ENCODE data around the gene SBNO2.
"Not testable (repeated sequence)": the region's sequence is repeated elsewhere in the genome, so short reads cannot be mapped to it uniquely, and the experiment has no call there.

The SBNO2 gene

DNA sequence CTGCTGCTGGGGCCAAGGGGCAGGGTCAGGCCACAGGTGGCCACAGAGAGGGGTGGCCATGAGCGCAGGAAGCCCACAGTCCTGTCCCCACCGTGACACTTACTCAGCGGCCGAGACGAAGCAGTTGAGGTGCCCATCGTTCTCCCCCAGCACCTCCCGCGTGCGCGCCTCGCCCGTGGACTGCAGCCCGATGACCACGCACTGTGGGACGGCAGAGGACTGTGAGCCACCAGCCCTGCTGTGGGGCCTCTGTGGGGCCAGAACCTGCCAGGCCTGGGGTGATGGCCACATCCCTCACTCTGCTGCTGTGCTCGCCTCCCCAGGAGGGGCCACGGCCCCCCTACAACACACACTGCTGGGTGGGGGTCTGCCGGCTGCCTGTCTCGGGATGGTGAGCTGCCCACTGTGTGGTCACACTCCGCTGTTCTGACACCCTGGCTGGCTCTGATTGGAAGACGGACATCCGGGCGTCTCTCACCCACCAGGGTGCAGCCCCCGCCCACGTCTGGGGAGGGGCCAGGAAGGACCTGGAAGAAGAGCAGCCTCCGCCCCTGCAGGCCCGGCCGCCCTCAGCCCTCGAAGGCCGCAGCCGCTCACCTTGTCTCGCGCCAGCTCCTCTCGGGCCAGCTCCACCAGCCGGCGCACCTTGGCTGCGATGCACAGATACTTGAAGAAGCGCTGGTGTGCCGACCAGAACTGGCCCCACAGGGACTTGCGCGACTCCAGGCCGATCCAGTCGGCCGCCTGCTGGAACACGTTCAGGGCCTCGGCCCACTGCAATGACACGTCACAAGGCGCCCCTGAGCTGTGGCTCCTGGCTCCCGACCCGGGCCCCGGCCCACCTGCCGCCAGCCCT, 57.1 kb downstream of the SBNO2 start:
- no peak for DNase-seq

DNA sequence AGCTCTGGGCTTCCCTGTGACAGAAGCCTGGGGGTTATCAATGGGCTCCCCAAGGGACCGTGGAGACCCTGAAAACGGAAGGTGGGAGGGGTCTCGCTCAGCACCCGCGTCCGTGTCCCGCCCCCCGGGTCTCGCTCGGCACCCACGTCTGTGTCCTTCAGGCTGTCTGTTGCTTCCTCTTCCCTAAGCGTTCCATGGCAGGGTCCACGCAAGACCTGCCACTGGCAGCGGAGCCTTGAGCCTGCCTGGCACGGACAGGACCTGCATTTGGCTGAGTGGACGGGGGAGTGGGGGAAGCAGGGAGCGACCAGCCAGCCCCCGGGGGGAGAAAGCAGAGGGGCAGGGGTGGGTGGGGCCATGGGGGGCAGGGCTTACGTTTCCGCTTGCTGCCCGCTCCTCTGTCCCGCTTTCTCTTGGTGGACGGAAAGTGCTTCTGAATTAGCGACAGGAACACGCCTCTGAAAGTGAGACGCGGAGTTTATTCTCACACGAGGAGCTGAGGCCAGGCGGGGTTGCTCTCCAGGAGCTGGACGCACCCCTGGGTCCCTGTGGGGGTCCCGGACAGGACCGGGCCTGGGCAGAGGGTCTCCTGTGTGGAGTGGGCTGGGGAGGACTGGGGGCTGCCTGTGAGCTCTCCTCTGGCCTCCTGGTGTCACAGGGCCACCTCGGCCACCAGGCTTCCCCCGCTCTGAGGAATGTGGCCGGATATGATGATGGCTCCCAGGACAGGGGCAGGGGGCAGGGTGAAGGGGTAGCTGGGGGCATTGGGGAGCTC, 58.2 kb downstream of the SBNO2 start:
- DNase-seq, result no peak

DNA sequence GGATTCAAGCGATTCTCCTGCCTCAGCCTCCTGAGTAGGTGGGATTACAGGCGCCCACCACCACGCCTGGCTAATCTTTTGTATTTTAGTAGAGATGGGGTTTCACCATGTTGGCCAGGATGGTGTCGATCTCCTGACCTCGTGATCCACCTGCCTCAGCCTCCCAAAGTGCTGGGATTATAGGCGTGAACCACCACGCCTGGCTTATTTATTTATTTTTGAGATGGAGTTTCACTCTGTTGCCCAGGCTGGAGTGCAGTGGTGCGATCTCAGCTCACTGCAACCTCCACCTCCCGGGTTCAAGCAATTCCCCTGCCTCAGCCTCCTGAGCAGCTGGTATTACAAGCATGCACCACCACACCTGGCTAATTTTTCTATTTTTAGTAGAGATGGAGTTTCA, 59.3 kb downstream of the SBNO2 start:
- not testable (repeated sequence) for DNase-seq

DNA sequence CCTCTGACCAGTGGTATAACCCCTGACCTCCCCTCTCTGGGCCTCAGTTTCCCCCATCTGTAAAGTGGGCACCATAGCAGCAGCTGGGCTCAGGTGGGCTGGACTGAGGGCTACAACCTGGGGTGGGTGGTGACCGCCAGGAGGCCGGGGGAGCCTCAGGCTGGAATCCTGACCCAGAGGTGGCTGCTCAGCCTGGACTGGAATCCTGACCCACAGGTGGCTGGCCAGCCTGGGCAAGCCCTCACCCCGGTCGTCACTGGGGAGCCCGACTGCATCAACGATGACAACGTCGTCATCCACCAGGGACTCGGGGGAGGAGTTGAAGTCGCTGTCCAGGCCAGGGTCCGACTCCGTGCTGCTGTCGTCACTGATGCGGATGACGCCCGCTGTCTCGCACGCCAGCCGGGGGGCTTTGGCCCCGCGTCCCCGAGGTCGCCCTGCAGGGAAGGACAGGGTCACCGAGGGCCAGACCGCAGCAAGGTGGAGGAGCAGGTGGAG, 60.0 kb downstream of the SBNO2 start:
- DNase-seq, result no peak

DNA sequence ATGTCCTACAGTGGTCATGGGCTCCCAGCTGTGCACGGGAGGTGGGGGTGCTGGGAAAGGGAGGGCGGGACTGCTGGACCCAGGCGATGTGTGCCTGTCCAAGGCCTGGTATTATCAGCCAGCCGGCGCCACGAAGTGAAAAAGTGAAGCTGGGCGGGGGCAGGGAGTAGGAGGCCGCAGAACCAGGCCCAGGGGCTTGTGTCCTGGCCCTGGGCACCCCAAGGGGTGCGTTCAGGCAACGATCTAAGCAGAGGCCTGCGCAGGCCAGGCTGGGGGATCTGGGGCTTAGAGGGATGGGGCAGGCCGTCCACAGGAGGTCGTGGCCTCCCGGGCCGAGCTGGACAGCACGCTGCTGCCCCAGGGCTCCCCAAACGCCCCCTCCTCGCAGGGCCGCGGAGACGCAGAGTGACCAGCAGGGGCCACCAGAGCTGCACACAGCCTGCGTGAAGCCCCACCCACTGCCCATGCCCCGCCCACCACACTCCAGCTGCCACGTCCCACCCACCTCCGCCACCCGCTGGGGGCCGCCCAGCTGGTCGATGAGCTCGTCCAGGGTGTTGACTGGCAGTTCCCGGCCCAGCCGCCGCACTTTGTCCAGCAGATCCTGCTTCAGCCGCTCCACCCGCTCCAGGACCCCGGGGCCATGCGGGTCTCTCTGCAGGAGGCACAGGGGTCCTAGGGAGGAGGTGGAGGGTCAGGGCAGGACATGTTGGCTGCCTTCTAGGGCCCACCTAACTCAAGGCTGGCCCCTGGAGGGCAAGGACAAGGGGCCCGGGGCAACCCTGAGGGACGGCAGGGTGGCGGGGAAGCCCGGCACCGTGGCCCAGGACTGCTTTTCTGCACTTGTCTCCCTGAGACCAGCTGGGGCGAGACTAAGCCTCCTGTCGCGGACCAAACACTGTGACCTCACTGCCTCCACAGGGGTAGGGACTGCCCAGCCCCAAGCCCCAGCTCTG, 60.8 kb downstream of the SBNO2 start:
- peak; percentile 91 for DNase-seq

DNA sequence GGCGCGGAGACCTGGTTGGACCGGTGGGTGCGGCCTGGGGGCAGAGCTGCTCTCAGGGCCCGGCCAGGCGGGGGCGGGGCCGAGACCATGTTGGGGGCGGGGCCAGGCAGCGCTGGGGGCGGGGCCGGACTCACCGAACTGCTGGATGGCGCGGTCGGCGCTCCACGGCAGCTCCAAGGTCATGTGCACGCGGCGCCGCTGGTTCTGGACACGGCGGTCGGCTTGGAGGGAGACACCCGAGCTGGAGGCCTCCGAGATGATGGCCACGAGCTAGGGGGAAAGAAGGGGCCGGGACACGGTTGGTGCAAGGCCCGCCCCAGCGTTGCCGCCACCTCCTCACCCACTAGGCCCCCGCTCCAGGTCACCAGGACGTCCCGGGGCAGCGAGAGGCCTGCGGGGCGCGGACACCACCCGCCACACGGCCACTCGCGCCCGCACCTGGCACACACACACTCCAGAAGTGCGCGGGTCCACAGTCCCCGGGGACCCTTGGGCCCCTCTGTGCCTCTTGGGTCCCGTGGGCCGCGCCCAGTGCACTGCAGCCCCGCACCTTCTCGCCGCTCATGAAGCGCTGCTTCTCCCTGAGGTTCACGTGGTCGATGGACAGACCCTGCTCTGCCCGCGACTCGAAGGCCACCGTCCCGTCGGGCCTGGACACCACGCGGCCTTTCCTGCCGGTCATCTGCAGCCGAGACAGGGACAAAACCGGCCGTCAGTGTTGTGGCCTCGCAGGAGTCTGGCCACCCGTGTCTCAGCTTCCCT, 61.6 kb downstream of the SBNO2 start:
- no peak for DNase-seq

DNA sequence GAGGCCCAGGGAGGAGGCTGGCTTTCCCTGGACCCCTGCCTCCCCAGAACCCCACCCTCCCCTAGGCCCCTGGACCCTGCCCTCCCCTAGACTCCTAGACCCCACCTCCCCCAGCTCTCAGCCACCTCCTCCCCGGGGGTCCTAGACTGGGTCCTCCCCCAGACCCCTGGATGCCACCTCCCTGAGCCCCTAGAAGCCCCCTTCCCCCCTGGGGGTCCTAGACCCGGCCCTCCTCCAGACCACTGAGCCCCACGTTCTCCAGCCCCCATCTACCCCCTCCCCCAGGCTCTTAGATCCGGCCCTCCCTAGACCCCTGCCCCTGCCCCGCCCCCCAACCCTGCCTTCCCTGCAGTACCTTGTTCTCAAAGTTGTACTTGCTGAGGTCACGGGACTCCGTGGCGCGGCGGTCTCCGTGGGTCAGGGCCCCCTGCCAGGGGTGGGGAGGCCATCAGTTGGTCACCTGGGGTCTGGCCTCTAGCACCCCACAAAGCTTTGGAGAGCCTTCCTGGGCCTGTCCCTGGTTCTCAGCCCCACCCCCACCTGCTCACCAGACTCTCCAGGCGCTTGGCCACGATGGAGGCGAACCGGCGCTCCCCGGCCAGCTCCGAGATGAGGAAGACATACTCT, 62.3 kb downstream of the SBNO2 start:
- no peak for DNase-seq

DNA sequence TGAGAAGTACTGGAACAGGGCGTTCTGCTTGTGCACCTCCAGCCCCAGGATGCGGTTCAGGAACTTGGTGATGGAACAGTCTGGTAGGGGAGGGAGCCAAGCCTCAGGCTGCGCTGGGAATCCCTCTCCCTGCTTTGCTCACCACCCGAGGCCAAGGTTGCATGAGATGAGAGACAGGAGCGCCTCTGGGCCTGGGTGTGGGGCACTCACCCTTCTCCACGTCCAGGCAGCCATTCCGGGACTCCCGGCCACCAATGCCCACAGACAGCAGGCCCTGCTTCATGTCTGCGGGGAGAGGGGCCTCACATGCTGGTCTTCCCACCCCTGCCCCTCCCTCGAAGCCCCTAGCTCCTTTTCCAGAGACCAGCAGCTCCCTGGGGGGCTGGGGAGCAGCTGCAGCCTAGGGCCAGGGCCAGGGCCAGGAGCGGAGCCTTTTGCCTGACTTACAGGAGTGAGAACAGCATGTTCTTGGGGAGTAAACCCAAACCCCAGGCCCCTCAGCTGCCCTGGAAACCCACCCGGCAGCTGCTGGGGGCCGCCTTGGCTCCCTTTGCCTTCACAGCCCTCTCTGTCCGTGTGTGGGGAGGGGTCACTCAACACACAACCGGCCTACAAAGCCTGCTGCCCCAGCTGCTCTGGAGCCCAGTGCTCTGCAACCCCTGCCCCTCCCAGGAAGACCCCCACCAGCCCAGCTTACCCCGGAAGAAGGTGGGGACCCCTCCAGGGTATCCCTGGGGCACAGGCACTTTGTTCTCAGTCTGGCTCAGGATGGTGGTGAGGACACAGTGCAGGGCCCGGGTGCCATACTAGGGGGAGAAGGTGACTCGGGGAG, 63.0 kb downstream of the SBNO2 start:
- no peak for DNase-seq

DNA sequence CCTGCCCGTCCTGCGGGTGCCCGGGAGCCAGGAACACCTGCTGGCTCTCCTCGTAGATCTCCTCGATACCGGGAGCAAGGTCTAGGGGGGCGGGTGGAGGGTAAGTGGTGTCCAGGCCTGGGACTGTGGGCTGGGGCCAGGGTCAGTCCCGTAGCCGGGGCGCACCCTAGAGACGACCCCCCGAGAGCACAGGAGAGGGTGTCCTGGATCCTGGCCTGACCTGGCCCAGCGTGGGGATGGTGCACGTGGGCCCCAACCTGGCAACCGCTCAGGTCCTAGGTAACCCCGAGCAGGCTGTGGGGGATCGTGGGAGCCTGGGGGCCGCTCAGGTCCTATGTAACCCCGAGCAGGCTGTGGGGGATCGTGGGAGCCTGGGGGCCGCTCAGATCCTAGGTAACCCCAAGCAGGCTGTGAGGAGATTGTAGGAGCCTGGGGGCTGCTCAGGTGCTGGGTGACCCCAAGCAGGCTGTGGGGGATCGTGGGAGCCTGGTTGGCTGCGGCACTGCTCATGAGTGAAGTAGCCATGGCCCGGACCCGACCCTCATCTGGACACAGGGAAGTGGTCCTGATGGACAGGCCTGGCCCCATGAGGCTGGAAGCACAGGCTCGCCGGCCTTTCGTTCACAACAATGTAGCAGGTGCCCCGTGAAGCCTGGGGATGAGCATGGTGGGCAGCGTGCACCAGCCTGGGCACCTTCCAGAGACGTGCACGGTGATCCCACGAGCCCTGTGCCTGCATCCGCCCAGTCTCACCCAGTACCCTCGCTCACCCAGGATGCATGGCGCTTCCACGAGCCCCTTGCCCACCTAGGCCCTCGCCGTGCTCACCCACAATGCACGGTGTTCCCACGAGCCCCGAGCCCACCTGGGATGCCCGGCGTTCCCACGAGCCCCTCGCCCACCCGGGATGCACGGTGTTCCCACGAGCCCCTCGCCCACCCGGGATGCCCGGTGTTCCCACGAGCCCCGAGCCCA, 64.1 kb downstream of the SBNO2 start:
- DNase-seq, result no peak

DNA sequence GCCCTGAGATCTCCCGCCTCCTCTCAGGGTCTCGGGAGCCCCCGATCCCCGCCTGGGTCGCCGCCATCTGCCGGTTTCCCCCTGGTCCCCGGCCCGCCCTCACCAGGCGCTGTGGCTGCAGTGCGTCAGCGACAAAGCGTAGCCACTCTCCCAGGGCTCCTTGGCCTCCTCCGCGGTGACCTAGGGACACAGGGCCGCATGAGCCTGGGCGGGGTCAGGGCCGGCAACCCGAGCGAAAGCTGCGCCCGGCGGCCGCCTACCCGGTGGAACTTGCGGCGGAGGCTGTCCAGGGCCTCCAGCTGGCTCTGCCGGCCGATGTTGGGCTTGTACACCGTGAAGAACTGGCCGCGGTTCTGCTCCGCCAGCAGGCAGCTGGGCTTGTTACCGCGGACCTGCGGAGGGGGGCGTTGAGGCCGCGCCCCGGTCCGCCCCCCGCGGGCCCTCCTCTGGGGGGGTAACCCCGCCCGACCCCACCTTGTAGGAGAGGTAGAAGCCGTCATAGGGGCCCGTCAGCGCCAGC, 65.0 kb downstream of the SBNO2 start:
- no peak for DNase-seq

DNA sequence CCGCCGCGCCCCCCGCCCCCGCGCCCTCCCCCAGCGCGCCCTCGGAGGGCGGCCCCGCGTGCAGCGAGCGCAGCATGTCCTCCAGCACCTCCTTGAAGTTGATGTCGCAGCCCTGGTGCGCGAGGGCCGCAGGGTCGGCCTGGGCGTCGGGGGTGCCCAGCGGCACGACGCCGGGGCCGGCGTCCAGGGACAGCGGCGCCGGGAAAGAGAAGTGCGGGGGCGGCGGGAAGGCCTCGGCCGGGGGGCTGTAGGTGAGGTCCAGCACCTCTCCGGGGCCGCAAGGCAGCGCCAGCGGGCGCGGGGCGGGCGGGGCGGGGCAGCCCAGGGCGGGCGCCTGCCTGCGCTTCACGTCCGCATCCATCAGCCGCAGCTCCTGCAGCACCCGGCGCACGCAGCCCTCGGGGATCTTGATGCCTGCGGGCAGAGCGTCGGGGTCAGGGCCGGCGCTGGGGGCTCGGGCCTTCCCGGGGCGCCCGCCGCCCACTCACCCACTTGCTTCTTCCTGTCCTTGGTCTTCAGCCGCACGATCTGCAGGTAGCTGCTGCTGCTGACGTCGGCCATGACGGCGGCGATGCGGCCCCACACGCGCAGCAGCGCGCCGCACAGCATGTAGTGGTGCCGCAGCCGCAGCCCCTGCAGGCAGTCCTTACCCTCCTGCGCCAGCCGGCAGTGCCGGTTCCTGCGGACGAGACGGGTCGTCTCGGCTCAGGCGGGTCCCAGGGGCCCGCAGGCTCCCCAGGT, 65.6 kb downstream of the SBNO2 start:
- DNase-seq, result no peak

DNA sequence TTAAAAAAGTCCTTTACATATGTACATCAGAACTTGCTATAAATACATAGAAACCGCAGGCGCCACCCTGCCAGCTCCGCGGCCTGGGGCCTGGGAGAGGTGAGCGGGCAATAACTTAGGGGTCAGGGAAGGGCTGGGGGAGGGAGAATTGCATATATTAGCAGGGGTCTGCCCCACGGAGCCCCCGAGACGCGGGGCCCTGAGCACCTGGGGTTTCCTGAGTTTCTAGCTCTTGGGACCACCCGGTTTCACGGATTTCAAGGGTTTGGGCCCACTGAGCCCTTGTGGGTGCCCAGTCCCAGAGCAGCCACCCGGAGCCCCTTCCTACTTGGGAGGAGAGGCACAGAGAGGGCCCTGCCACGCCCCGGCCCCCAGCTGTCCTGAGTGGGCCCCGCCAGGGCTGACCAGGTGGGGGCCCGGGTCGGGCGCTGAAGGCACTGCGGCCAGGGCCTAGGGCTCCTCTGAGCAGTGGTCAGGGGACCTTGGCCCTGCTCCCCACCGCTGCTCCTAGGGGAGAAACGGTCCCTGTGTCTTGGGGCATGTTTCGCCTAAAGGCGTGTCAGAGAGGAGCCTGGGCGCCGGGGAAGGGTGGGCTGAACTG, 66.3 kb downstream of the SBNO2 start:
- no peak for DNase-seq

DNA sequence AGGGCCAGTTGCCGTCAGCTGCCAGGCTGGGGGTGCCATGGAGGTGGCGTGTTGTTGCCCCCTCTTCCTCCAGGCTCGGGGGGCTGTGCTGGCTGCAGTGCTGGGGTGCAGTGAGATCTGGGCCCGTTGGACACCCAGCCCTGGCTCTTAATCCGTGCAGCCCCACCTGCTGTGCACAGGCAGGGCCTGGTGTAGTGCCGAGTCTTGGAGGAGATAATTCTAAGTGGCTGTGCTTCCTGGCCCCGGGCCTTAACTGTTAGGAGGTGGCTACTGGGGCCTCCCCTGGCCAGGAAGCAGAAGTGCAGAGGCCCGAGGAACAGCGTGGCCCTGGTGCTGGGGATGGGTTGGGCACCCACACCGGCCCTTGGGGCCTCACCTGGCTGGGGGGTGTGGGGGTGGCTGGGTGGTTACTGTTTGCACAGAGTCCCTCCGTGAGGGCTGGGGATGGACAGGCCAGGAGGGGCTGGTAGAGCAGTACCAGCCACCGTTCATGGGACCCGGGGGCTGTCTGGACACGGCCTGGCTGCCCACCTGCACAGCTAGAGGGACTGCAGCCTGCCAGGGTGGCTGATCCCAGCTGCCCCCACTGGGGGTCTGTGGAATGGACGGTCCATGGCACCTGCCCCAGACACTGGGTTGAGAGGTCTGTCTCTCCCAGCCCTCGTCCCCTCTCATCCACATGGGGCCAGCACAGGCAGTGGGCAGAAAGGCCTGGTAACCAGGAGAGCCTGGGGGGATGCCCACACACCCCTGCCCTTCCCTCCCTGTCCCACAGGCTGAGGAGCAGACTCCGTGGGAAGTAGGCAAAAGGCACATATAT, 67.0 kb downstream of the SBNO2 start:
- DNase-seq, result peak; percentile 24

DNA sequence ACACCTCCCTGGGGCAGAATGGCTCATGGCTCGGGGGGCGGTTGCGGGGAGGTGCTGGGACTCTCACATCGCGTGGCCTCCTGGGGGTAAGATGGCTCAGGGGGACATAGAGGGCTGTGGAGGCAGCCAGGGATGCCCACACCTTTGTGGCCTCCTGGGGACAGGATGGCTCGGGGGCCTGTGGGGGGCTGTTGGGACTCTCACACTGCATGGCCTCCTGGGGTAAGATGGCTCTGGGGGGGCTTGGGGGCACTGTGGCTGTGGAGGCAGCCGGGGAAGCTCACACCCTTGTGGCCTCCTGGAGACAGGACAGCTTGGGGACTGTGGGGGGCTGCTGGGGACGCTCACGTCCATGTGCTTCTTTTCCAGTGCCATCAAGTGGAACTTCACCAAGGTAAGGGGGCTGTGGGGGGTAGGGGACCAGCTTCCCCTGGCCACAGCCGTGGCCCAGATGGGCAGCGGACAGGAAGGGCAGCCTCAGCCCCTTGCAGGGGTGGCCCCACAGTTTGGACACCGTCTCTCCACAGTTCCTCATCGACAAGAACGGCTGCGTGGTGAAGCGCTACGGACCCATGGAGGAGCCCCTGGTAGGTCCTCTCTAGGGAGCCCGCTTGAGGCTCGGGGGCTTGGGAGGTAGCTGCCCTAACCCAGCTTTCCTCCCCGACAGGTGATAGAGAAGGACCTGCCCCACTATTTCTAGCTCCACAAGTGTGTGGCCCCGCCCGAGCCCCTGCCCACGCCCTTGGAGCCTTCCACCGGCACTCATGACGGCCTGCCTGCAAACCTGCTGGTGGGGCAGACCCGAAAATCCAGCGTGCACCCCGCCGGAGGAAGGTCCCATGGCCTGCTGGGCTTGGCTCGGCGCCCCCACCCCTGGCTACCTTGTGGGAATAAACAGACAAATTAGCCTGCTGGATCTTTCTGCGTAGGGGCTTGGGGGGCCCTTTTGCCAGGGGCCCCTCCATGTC, 67.9 kb downstream of the SBNO2 start:
- no peak for DNase-seq

DNA sequence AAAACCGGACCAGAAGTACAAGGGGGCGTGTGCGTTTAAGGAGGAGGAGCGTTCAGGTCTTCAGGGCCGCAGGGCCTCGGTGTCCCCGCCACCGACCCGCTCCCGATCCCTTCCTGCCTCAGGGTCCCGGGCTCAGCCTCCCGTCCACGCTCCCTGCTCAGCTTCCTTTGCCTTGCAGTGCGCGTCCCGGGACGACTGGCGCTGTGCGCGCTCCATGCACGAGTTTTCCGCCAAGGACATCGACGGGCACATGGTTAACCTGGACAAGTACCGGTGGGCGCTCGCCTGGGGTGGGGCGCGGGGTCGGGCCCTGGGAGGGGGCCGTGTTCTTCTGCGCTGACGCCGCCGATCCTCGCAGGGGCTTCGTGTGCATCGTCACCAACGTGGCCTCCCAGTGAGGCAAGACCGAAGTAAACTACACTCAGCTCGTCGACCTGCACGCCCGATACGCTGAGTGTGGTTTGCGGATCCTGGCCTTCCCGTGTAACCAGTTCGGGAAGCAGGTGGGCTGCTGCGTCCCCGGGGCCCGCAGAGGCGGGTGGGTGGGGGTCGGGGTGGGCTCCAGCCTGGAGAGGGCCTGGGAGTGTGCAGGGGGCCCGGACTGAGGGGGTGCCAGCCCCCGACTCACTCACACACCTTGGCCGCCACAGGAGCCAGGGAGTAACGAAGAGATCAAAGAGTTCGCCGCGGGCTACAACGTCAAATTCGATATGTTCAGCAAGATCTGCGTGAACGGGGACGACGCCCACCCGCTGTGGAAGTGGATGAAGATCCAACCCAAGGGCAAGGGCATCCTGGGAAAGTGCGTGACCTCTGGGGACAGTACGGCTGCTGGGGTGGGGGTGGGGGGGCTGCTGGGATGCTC, 68.8 kb downstream of the SBNO2 start:
- DNase-seq, result peak; percentile 29
